Activated T-helper 17 cell treated with anti-CD3 and anti-CD28 coated beads, Interleukin-2, amount 50 U/mL, for 72 hours (primary cell): ENCODE results near the gene RBMS2. TPM values are rescaled to one million over a fixed set of nuclear protein-coding genes. Genes with fewer than 3 reads are reported as not detected.
"Not testable (repeated sequence)": the region's sequence is repeated elsewhere in the genome, so short reads cannot be mapped to it uniquely, and the experiment has no call there.

Source experiments
- ATAC-seq: fragments of 150-1000 bp; cut with Tn5 transposase; replicated peaks from 2 replicates; pipeline ENCODE4 v1.10.0; 2021; ENCODE audit warnings: mild to moderate bottlenecking, moderate library complexity
- H3K27ac Mint-ChIP-seq: one replicate; pipeline ENCODE4 v1.8.0; 2022; ENCODE audit warnings: mixed read lengths
- H3K27me3 Mint-ChIP-seq: one replicate; pipeline ENCODE4 v1.8.0; 2022; ENCODE audit warnings: mixed read lengths
- H3K36me3 Mint-ChIP-seq: one replicate; pipeline ENCODE4 v1.8.0; 2022; ENCODE audit warnings: low read depth, mild to moderate bottlenecking, mixed read lengths
- H3K4me1 Mint-ChIP-seq: one replicate; pipeline ENCODE4 v1.8.0; 2022; ENCODE audit warnings: mixed read lengths
- H3K4me3 Mint-ChIP-seq: one replicate; pipeline ENCODE4 v1.8.0; 2022; ENCODE audit warnings: mild to moderate bottlenecking, mixed read lengths
- H3K9me3 Mint-ChIP-seq: one replicate; pipeline ENCODE4 v1.8.0; 2022; ENCODE audit warnings: mixed read lengths
- total RNA-seq, 2 donors: library from RNA; stranded (reverse); gene quantifications; one replicate each; pipeline ENCODE4 v1.2.3, GENCODE V29; 2022

RBMS2 gene
- total RNA-seq: 1 to 10 TPM; 1.1 to 2.3 TPM

GRCh38 chr12:56521590-56522371 is at the start of gene RBMS2:
RBMS2 (plus strand) TSS chr12:56521820; CDS start chr12:56522024, 204 bp downstream.
- no peaks in the 10 kb centered on the region for H3K27me3 Mint-ChIP-seq
- peaks cover 12% of the 10 kb centered on the region for H3K4me1 Mint-ChIP-seq
- peak; percentile 70 for ATAC-seq
- H3K27ac Mint-ChIP-seq: peak within 1 kb of the TSS; percentile 90
- peak within 1 kb of the TSS; percentile 78 for H3K4me3 Mint-ChIP-seq
- H3K36me3 Mint-ChIP-seq: no peaks in the 10 kb centered on the region
- no peaks in the 10 kb centered on the region for H3K9me3 Mint-ChIP-seq

- Mint-ChIP-seq H3K36me3 (peaks cover 39% of the 10 kb centered on the region), H3K27ac (no peak overlapping the region), H3K4me1 (peaks cover 11% of the 10 kb centered on the region), H3K9me3 (no peaks in the 10 kb centered on the region), H3K4me3 (no peak overlapping the region), H3K27me3 (no peaks in the 10 kb centered on the region)
- no peak for ATAC-seq
These were observed 47.2 kb upstream of the RBMS2 start for GRCh38 chr12:56474389-56474788.

GRCh38 chr12:56476143-56476542 is 45.5 kb upstream of the RBMS2 start:
- Mint-ChIP-seq H3K36me3 (peaks cover 32% of the 10 kb centered on the region), H3K27ac (no peak overlapping the region), H3K27me3 (no peaks in the 10 kb centered on the region), H3K4me1 (peaks cover 10% of the 10 kb centered on the region), H3K9me3 (no peaks in the 10 kb centered on the region), H3K4me3 (no peak overlapping the region)
- no peak for ATAC-seq

GRCh38 chr12:56476972-56477432 is 44.6 kb upstream of the RBMS2 start:
- no peaks in the 10 kb centered on the region for H3K27me3 Mint-ChIP-seq
- H3K4me3 Mint-ChIP-seq: no peak overlapping the region
- no peak for ATAC-seq
- H3K36me3 Mint-ChIP-seq: peaks cover 29% of the 10 kb centered on the region
- H3K4me1 Mint-ChIP-seq: peaks cover 10% of the 10 kb centered on the region
- no peak overlapping the region for H3K27ac Mint-ChIP-seq
- no peaks in the 10 kb centered on the region for H3K9me3 Mint-ChIP-seq

GRCh38 chr12:56477521-56478225 is 43.9 kb upstream of the RBMS2 start:
- H3K36me3 Mint-ChIP-seq: peaks cover 23% of the 10 kb centered on the region

GRCh38 chr12:56479625-56480024 is 42.0 kb upstream of the RBMS2 start:
- no peak for ATAC-seq
- H3K4me1 Mint-ChIP-seq: peaks cover 10% of the 10 kb centered on the region

More at GRCh38 chr12:56477521-56478225, 43.9 kb upstream of the RBMS2 start:
- ATAC-seq: no peak
- no peaks in the 10 kb centered on the region for H3K27me3 Mint-ChIP-seq
- H3K4me3 Mint-ChIP-seq: no peak overlapping the region
- H3K9me3 Mint-ChIP-seq: no peaks in the 10 kb centered on the region
- peaks cover 10% of the 10 kb centered on the region for H3K4me1 Mint-ChIP-seq
- H3K27ac Mint-ChIP-seq: no peak overlapping the region

GRCh38 chr12:56484566-56484965 is 37.1 kb upstream of the RBMS2 start:
- H3K4me1 Mint-ChIP-seq: peaks cover 17% of the 10 kb centered on the region
- peaks cover 3% of the 10 kb centered on the region for H3K27me3 Mint-ChIP-seq
- H3K4me3 Mint-ChIP-seq: no peak overlapping the region
- no peak for ATAC-seq
- peak overlapping the region; percentile 65 for H3K27ac Mint-ChIP-seq
- no peaks in the 10 kb centered on the region for H3K9me3 Mint-ChIP-seq
- H3K36me3 Mint-ChIP-seq: no peaks in the 10 kb centered on the region

More at GRCh38 chr12:56479625-56480024, 42.0 kb upstream of the RBMS2 start:
- H3K4me3 Mint-ChIP-seq: no peak overlapping the region
- H3K36me3 Mint-ChIP-seq: peaks cover 5% of the 10 kb centered on the region
- no peaks in the 10 kb centered on the region for H3K27me3 Mint-ChIP-seq
- H3K9me3 Mint-ChIP-seq: no peaks in the 10 kb centered on the region
- no peak overlapping the region for H3K27ac Mint-ChIP-seq

- H3K9me3 Mint-ChIP-seq: no peaks in the 10 kb centered on the region
- peaks cover 11% of the 10 kb centered on the region for H3K4me1 Mint-ChIP-seq
- H3K27me3 Mint-ChIP-seq: peaks cover 12% of the 10 kb centered on the region
- H3K4me3 Mint-ChIP-seq: peak overlapping the region; percentile 92
- H3K36me3 Mint-ChIP-seq: no peaks in the 10 kb centered on the region
- no peak overlapping the region for H3K27ac Mint-ChIP-seq
- no peak for ATAC-seq
These were observed 34.9 kb upstream of the RBMS2 start for GRCh38 chr12:56486694-56487093.

GRCh38 chr12:56487448-56488040 is 34.1 kb upstream of the RBMS2 start:
- Mint-ChIP-seq H3K27ac (peak overlapping the region; percentile 26), H3K4me1 (peaks cover 11% of the 10 kb centered on the region), H3K27me3 (peaks cover 14% of the 10 kb centered on the region), H3K36me3 (no peaks in the 10 kb centered on the region), H3K4me3 (peak overlapping the region; percentile 92), H3K9me3 (no peaks in the 10 kb centered on the region)
- ATAC-seq: peak; percentile 54

- H3K27ac Mint-ChIP-seq: peak within 1 kb of the TSS; percentile 26
- H3K27me3 Mint-ChIP-seq: peaks cover 17% of the 10 kb centered on the region
These were observed 33.3 kb upstream of the RBMS2 start, which contains the start of gene GLS2 for GRCh38 chr12:56488041-56488955. GLS2 (minus strand) TSS chr12:56488161; CDS start chr12:56488118, 43 bp downstream.

GRCh38 chr12:56490360-56490759 is 31.3 kb upstream of the RBMS2 start:
- Mint-ChIP-seq H3K36me3 (no peaks in the 10 kb centered on the region), H3K4me1 (peaks cover 11% of the 10 kb centered on the region), H3K4me3 (no peak overlapping the region), H3K9me3 (no peaks in the 10 kb centered on the region), H3K27ac (no peak overlapping the region), H3K27me3 (peaks cover 17% of the 10 kb centered on the region)
- ATAC-seq: no peak

More at GRCh38 chr12:56488041-56488955, 33.3 kb upstream of the RBMS2 start, which contains the start of gene GLS2:
- Mint-ChIP-seq H3K9me3 (no peaks in the 10 kb centered on the region), H3K4me3 (peak within 1 kb of the TSS; percentile 92), H3K4me1 (peaks cover 11% of the 10 kb centered on the region), H3K36me3 (no peaks in the 10 kb centered on the region)
- ATAC-seq: peak; percentile 97

- not testable (repeated sequence) for H3K36me3 Mint-ChIP-seq, H3K9me3 Mint-ChIP-seq, ATAC-seq, H3K27ac Mint-ChIP-seq, H3K4me1 Mint-ChIP-seq, H3K4me3 Mint-ChIP-seq
- H3K27me3 Mint-ChIP-seq: peaks cover 14% of the 10 kb centered on the region
These were observed 28.1 kb upstream of the RBMS2 start for GRCh38 chr12:56493409-56494105.

GRCh38 chr12:56494106-56494415 is 27.6 kb upstream of the RBMS2 start:
- H3K4me3 Mint-ChIP-seq, H3K9me3 Mint-ChIP-seq, H3K36me3 Mint-ChIP-seq, H3K4me1 Mint-ChIP-seq, ATAC-seq, H3K27ac Mint-ChIP-seq: not testable (repeated sequence)
- H3K27me3 Mint-ChIP-seq: peaks cover 14% of the 10 kb centered on the region
